B cell (primary cell): ENCODE data around the gene C1R. TPM values are rescaled to one million over a fixed set of nuclear protein-coding genes. Genes with fewer than 3 reads are reported as not detected.

Experiments used
- ATAC-seq: fragments of 200-7000 bp; cut with Tn5 transposase; one replicate; pipeline ENCODE4 v1.10.0; 2021; ENCODE audit warnings: low read depth, mild to moderate bottlenecking, moderate number of reproducible peaks, moderate library complexity
- CTCF ChIA-PET: fragments of 350-600 bp; sonication (Branson Sonifier 250); formaldehyde crosslinking; loops from one replicate; lab custom pipeline; 2021; ENCODE audit warnings: antibody characterized with exemption, inconsistent platforms; lab: Charles Lee
- POLR2A ChIA-PET: fragments of 350-600 bp; sonication (Branson Sonifier 250); formaldehyde crosslinking; loops from one replicate; lab custom pipeline; 2021; ENCODE audit warnings: antibody characterized with exemption; lab: Charles Lee
- DNase-seq: peaks from one replicate; pipeline ENCODE4 v3.0.0; 2013
- H2AFZ ChIP-seq: 2 replicates; pipeline ENCODE4 v1.6.1; 2012; ENCODE audit warnings: mild to moderate bottlenecking, low read depth, low read length; ENCODE audit not compliant: insufficient read depth, poor library complexity, severe bottlenecking
- H3K27ac ChIP-seq, 2 donors: 1 replicate in 1 of 2; 2 replicates in 1 of 2; pipeline ENCODE4 v1.5.1; 2012 to 2013; ENCODE audit warnings: low read length in 2 of 2, mild to moderate bottlenecking in 2 of 2, moderate library complexity in 1 of 2
- H3K27me3 ChIP-seq, 4 experiments: fragments of 200-600 bp in 1 of 4; sonication (generic) in 1 of 4; replicated peaks in 1 of 4; 1 replicate in 2 of 4; 2 replicates in 2 of 4; pipeline versions ENCODE4 v1.6.1 to v1.7.0; 2013 to 2016; ENCODE audit warnings: low read length in 3 of 4, mild to moderate bottlenecking in 2 of 4, mixed read lengths in 1 of 4, moderate library complexity in 1 of 4; ENCODE audit not compliant: insufficient read depth in 4 of 4, control insufficient read depth in 3 of 4; ENCODE audit errors: control extremely low read depth in 1 of 4
- H3K36me3 ChIP-seq, 2 experiments: replicated peaks in 1 of 2; 1 replicate in 1 of 2; 2 replicates in 1 of 2; pipeline versions ENCODE4 v1.6.1 to v1.7.1; 2013; ENCODE audit warnings: low read length in 1 of 2; ENCODE audit not compliant: insufficient read depth in 2 of 2, control insufficient read depth in 1 of 2; ENCODE audit errors: control extremely low read depth in 1 of 2, extremely low read depth in 1 of 2
- H3K4me1 ChIP-seq, 2 donors: fragments of 200-600 bp in 1 of 2; sonication (generic) in 1 of 2; 1 replicate in 1 of 2; 2 replicates in 1 of 2; pipeline versions ENCODE4 v1.5.1 to v1.6.1; 2013 to 2017; ENCODE audit warnings: low read length in 2 of 2; ENCODE audit not compliant: control insufficient read depth in 2 of 2, insufficient read depth in 2 of 2
- H3K4me2 ChIP-seq: replicated peaks from 2 replicates; pipeline ENCODE3; 2012; ENCODE audit warnings: mild to moderate bottlenecking, low read depth, low read length; ENCODE audit not compliant: poor library complexity, severe bottlenecking
- H3K4me3 ChIP-seq, 5 experiments: fragments of 200-600 bp in 1 of 5; sonication (generic) in 1 of 5; 1 replicate in 3 of 5; 2 replicates in 2 of 5; pipeline versions ENCODE4 v1.5.1 to v1.7.0; 2011 to 2016; ENCODE audit warnings: low read length in 4 of 5, mild to moderate bottlenecking in 4 of 5, low read depth in 2 of 5, control low read depth in 1 of 5, moderate library complexity in 1 of 5; ENCODE audit not compliant: insufficient read depth in 1 of 5; ENCODE audit errors: control extremely low read depth in 1 of 5, extremely low read depth in 1 of 5
- H3K79me2 ChIP-seq: fragments of 200-600 bp; sonication (generic); one replicate; pipeline ENCODE4 v1.6.0; 2016; ENCODE audit warnings: low read length; ENCODE audit not compliant: control insufficient read depth, insufficient read depth
- H3K9ac ChIP-seq: fragments of 200-600 bp; sonication (generic); 2 replicates; pipeline ENCODE4 v1.6.1; 2017; ENCODE audit warnings: mild to moderate bottlenecking, low read length, moderate library complexity
- H3K9me3 ChIP-seq, 3 donors: one replicate each; pipeline versions ENCODE4 v1.6.1 to v1.7.1; 2013; ENCODE audit warnings: low read length in 2 of 3; ENCODE audit not compliant: control insufficient read depth in 2 of 3, insufficient read depth in 1 of 3; ENCODE audit errors: control extremely low read depth in 1 of 3
- H4K20me1 ChIP-seq: 2 replicates; pipeline ENCODE4 v1.6.0; 2012; ENCODE audit warnings: mild to moderate bottlenecking, low read length; ENCODE audit not compliant: insufficient read depth, control insufficient read depth, poor library complexity, severe bottlenecking
- H3K27ac Mint-ChIP-seq: one replicate; pipeline ENCODE4 v1.8.0; 2021; ENCODE audit warnings: mixed read lengths
- H3K27me3 Mint-ChIP-seq: one replicate; pipeline ENCODE4 v1.8.0; 2021; ENCODE audit warnings: mixed read lengths
- H3K4me1 Mint-ChIP-seq: one replicate; pipeline ENCODE4 v1.8.0; 2021; ENCODE audit warnings: mixed read lengths
- H3K4me3 Mint-ChIP-seq: one replicate; pipeline ENCODE4 v1.8.0; 2021; ENCODE audit warnings: mixed read lengths
- H3K9me3 Mint-ChIP-seq: one replicate; pipeline ENCODE4 v1.8.0; 2022; ENCODE audit warnings: mixed read lengths; ENCODE audit not compliant: insufficient read depth
- CTCF ChIP-seq: fragments of 200-600 bp; IDR thresholded peaks from one replicate; pipeline ENCODE4 v1.8.0; 2022; ENCODE audit warnings: antibody characterized with exemption, mild to moderate bottlenecking
- EZH2 ChIP-seq: IDR thresholded peaks from 2 replicates; pipeline ENCODE4 v1.6.1; 2012; ENCODE audit warnings: borderline replicate concordance, low read depth, mild to moderate bottlenecking, moderate library complexity, low read length; ENCODE audit not compliant: insufficient read depth, poor library complexity, severe bottlenecking
- WGBS: methylation state at CpG from one replicate; pipeline ENCODE4 v1.1.5; 2013; ENCODE audit warnings: missing lambda C conversion rate; ENCODE audit not compliant: insufficient coverage; 5-methylcytosine and 5-hydroxymethylcytosine counted together
- intact Hi-C: fragments of 100-400 bp; cut with micrococcal nuclease; formaldehyde crosslinking; loops from one replicate; pipeline ENCODE4 v1.10.0; 2022
- polyA plus RNA-seq: library from polyadenylated mRNA; depleted of rRNA; stranded (reverse); fragments of >200 nt; gene quantifications from 2 replicates; pipeline ENCODE4 v1.2.3, GENCODE V29; 2012
- total RNA-seq, 2 donors: library from RNA; stranded (reverse); fragments of 120-200 nt in 1 of 2; gene quantifications; 1 replicate in 1 of 2; 2 replicates in 1 of 2; pipeline versions ENCODE4 v1.2.3 to v1.2.4, GENCODE V29; 2013 to 2022

C1R gene
- total and polyA plus RNA-seq, 2 donors (not counting 1 experiment from before 2014, with no cell fraction given) = 1.5 to 2.0 TPM

- no peaks in the 10 kb centered on the region for H3K27me3 Mint-ChIP-seq
- Histone ChIP-seq H3K9me3 (peaks cover 0 to 2% (median 0%) of the 10 kb centered on the region in 3 donors), H3K4me1 (peaks cover 0 to under 1% of the 10 kb centered on the region in 2 donors), H3K27ac (no peak overlapping the region), H4K20me1 (no peaks in the 10 kb centered on the region), H3K4me3 (no peak overlapping the region), H2AFZ (no peak overlapping the region), H3K9ac (no peak overlapping the region), H3K27me3 (no peaks in the 10 kb centered on the region), H3K79me2 (no peaks in the 10 kb centered on the region), H3K4me2 (no peak overlapping the region), H3K36me3 (peaks cover 0 to 7% of the 10 kb centered on the region in 2 experiments)
- H3K27ac Mint-ChIP-seq = no peak overlapping the region
- intact Hi-C loops = no loop called here
- DNase-seq = no peak
- WGBS = 59% methylated on average over 2 of the region's 3 CpGs
- ChIA-PET CTCF (interaction anchor here (0.8 to 1.9 kb wide), 3 partner anchors 10 to 233 kb away, joined by 3 to 13 read pairs (median 4); no protein-coding TSS in a partner anchor), POLR2A (no interaction called here)
- H3K4me1 Mint-ChIP-seq = peaks cover 5% of the 10 kb centered on the region
- no peak for ATAC-seq
- H3K4me3 Mint-ChIP-seq = no peak overlapping the region
- TF ChIP-seq EZH2 (no peak), CTCF (no peak)
- peaks cover 4% of the 10 kb centered on the region for H3K9me3 Mint-ChIP-seq
Observed at GRCh38 chr12:7102582-7102981, 10.3 kb upstream of the C1R start.

- WGBS = 95% methylated on average over 7 of the region's 10 CpGs
- H3K27ac Mint-ChIP-seq = no peak overlapping the region
- no peak overlapping the region for H3K27ac ChIP-seq
- H3K36me3 ChIP-seq = peaks cover 0 to 7% of the 10 kb centered on the region in 2 experiments
- peaks cover 0 to 2% (median 0%) of the 10 kb centered on the region in 3 donors for H3K9me3 ChIP-seq
- ATAC-seq (no peak), DNase-seq (no peak)
- H3K4me3 Mint-ChIP-seq = no peak overlapping the region
- H3K9me3 Mint-ChIP-seq = peaks cover 4% of the 10 kb centered on the region
- intact Hi-C loops = no loop called here
- no peaks in the 10 kb centered on the region for H3K4me1 ChIP-seq
- CTCF ChIA-PET = interaction anchor here (1.6 kb wide), 1 partner anchor 232 kb away, joined by 4 read pairs; no protein-coding TSS in a partner anchor
- no peak overlapping the region for H2AFZ ChIP-seq
- POLR2A ChIA-PET = no interaction called here
- H3K4me1 Mint-ChIP-seq = peaks cover 2% of the 10 kb centered on the region
- H3K79me2 ChIP-seq = no peaks in the 10 kb centered on the region
- no peak overlapping the region for H3K4me3 ChIP-seq
- H3K4me2 ChIP-seq = no peak overlapping the region
- H4K20me1 ChIP-seq = no peaks in the 10 kb centered on the region
- no peak for TF ChIP-seq EZH2
- TF ChIP-seq CTCF = no peak
- no peaks in the 10 kb centered on the region for H3K27me3 ChIP-seq
- H3K27me3 Mint-ChIP-seq = no peaks in the 10 kb centered on the region
- H3K9ac ChIP-seq = no peak overlapping the region
Observed at GRCh38 chr12:7101694-7102131, 9.5 kb upstream of the C1R start.
